Left lobe of liver (tissue), 2 donors: ENCODE data around the gene PPFIA2. TPM values are rescaled to one million over a fixed set of nuclear protein-coding genes. Genes with fewer than 3 reads are reported as not detected.
"Not testable (repeated sequence)": the region's sequence is repeated elsewhere in the genome, so short reads cannot be mapped to it uniquely, and the experiment has no call there.

ENCODE experiments used
- ATAC-seq: fragments of 200-7000 bp; cut with Tn5 transposase; one replicate; pipeline ENCODE4 v1.9.1; 2020; ENCODE audit warnings: mild to moderate bottlenecking, moderate library complexity
- DNase-seq: peaks from one replicate; pipeline ENCODE4 v3.0.0-alpha.2; 2020; ENCODE audit warnings: low spot score
- total RNA-seq: library from RNA; stranded (reverse); gene quantifications from one replicate; pipeline ENCODE4 v1.2.1, GENCODE V29; 2021
- donor health status: DM: no; HTN: no; CAD: no; lungs with moderate emphysema.
- donor health status: DM: no; HTN: yes; CAD: no.

PPFIA2 gene
- total RNA-seq, 1 donor from 2014 or later: not detected

DNA sequence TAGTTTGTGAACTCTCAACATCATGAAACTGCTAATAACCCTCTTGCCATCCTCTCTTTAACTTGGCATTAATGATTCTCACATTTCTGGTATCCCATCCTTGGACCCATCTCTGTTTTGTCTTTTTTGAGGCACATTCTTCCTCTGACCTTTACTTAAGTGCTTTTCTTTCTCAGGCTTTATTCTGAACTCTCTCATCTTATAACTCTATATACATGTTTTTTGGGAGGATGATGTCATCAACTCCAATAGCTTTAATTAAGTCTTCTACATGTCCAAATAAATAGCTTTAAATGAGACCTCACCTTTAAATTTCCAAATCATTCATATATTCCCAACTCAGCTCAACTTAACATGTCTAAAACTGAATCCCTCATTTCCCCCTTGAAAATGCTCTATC, 88.4 kb downstream of the PPFIA2 start:
- DNase-seq: no peak

DNA sequence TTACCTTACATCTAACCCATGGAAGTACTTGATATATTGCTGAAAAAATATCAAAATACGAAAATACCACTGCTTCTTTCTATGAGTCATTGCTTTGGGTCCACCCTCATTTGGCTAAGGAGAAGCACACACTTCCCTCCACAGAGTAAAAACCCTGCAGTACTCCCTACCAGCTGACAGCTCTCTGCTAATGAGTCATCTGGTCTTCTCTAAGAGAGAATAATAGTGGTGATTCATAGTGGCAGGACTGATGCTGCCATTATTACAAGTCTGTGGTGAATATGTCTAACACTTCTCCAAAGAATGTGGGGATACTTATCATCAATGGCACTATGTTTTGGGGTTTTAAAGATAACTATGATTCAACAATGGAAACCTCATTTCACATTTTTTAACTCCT, 90.7 kb downstream of the PPFIA2 start:
- DNase-seq: no peak
- ATAC-seq: no peak

More for the DNA sequence above, 88.4 kb downstream of the PPFIA2 start:
- ATAC-seq: no peak

DNA sequence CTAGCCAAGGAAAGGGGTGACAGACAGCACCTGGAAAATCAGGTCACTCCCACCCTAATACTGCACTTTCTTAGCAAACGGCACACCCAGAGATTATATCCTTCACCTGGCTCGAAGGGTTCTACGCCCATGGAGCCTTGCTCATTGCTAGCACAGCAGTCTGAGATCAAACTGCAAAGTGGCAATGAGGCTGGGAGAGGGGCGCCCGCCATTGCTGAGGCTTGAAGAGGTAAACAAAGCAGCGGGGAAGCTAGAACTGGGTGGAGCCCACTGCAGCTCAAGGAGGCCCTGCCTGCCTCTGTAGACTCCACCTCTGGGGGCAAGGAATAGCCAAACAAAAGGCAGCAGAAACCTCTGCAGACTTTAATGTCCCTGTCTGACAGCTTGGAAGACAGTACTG, 99.8 kb downstream of the PPFIA2 start:
- not testable (repeated sequence) for DNase-seq

DNA sequence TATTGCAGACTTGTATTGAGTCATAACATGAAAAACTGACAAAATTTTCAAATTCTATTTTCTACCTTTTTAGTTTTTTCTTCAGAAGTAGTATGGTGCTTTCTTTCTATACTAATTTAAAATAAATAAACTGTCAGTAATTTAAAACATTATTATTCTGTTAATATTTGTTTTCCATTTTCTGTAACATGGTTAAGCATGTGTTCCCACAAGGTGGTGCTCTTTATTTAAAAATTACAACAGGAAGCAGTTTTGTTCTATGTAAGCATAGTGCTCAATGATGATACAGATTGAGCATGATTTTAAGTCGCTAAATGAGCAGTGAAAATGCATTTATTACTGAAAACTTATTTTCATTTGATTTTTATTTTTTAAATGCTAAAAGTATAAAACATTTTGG, 114.6 kb downstream of the PPFIA2 start:
- no peak for DNase-seq
- ATAC-seq: peak; percentile 58

More for the DNA sequence above, 99.8 kb downstream of the PPFIA2 start:
- not testable (repeated sequence) for ATAC-seq

DNA sequence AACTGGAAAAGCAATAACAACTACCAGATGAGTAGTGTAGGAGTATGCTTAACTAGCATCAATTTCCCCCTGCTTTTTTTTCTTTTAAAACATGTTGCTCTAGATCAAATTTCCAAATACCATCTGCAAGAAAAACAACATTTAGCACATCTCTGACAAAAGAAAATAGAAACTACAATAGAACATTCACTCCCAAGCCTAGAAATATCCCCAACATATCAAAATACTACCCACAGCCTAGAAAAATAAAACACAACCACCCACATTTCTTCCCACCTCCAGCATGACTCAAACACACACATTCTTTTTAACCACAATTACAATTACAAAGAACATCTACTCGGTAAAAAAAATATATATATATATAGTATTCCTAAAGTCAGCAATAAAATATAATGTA, 120.0 kb downstream of the PPFIA2 start:
- no peak for DNase-seq
- no peak for ATAC-seq

DNA sequence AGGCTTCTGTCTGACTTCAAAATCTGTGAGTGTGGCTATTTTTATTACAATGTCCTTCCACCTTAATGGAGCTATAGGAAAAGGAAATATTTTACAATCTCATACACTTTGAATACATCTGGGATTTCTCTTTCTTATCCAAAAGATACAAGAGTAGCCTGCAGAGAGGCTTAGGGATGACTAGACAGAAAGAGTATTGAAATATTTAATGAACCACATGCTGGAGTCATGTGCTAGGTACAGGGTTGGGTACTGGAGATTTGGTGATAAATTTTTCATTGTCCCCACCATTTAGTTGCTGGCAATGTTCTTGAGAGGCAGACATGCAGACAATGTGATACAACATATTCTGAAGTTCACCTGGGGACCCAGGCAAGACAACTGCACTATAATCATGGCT, 126.0 kb downstream of the PPFIA2 start:
- no peak for ATAC-seq
- DNase-seq: no peak

DNA sequence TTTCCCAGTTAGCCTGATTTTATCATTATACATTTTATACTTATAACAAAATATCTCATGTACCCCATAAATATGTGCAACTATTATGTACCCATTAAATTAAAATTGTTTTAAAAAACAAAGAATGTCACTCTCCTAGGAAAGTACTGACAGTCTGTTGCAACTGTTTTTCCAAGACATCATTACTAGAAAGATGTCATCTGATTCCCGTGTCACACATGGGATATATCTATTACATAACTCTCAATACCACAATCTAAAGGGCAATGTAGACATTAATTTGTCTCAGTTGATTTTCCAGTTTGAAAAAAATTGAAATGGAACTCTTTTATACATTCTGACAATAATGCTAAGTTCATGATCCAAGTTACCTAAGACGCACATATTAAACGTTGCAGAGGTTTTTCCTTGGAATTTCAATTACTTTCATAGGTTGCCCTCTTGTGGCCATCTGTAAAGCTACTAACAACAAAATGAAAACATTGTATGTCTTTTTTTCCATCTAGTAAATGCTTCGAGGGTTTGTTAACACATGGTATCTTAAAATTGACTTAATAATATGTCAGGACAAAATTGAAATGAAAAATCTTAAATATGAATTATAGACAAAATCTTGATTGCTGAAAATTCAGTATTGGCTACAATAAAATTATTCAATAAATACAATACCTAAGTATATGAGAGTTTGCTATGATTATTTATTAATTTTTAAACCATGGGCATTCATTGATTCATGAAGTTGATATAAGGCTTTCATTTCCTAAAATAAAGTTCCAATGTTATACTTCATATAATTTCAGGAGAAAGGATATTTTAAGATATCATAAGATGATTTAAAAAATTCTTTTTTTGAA, 131.6 kb downstream of the PPFIA2 start:
- ATAC-seq (peak; percentile 80), DNase-seq (no peak)

DNA sequence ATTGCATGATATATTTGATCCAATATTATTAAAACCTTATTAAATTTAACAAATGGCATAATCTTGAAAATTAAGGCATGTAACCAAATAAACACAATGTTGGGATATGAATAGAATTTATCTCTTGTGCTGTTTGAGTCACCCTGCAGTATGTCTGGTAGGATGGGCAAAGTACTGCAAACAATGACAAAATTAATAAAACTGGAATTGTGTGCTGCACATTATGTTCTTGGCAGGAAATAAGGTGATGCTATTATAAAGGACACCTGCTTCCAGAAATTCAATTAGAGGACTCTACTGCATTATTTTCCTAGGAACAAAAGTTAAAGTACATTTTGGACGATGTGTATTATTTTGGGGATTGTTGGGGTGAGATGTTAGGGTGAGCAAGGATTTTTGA, 132.7 kb downstream of the PPFIA2 start:
- DNase-seq: no peak
- no peak for ATAC-seq

DNA sequence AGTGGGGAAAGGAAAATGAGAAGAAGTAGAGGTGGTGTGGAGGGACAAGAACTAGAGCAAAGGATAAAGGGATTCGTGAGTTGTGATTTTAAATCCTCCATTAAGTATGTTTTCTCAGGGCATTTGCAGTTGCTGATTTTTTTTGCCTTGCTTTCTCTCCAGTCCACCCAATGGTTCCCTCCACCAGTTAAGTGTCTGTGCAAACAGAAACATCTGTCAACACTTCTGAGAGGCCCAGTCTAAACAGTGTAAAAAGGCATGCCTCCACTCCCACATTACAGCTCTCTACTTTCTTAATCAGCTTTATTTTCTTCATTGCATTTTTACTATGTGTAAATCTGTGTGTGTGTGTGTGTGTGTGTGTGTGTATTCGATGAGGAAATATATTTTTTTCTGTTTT, 141.2 kb downstream of the PPFIA2 start:
- no peak for ATAC-seq

DNA sequence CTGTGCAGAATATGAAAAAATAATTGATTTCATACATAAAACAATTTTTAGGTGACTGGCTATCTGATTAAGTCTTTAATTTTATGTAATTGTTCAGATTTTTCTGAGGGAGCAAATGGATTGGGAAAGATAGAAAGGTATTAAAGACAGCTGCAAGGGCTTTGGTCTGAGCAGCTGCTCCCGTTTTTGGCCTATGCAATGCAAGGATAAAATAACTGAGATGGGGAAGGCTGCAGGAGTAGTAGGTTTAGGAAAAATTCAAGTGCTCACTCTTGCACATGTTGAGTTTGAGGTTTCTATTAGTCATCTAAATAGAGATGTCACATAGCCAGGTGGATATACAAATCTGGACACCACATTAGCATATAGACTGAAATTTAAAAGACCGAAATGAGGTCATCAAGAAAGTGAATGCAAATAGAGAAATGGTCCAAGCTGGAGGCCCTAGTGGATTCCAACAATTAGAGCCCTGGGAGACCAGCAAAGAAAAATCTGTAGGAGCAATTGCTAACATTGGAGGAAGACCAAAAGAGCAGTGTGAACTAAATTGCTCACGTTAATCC, 144.0 kb downstream of the PPFIA2 start:
- DNase-seq (no peak), ATAC-seq (no peak)

More for the DNA sequence above, 141.2 kb downstream of the PPFIA2 start:
- no peak for DNase-seq

DNA sequence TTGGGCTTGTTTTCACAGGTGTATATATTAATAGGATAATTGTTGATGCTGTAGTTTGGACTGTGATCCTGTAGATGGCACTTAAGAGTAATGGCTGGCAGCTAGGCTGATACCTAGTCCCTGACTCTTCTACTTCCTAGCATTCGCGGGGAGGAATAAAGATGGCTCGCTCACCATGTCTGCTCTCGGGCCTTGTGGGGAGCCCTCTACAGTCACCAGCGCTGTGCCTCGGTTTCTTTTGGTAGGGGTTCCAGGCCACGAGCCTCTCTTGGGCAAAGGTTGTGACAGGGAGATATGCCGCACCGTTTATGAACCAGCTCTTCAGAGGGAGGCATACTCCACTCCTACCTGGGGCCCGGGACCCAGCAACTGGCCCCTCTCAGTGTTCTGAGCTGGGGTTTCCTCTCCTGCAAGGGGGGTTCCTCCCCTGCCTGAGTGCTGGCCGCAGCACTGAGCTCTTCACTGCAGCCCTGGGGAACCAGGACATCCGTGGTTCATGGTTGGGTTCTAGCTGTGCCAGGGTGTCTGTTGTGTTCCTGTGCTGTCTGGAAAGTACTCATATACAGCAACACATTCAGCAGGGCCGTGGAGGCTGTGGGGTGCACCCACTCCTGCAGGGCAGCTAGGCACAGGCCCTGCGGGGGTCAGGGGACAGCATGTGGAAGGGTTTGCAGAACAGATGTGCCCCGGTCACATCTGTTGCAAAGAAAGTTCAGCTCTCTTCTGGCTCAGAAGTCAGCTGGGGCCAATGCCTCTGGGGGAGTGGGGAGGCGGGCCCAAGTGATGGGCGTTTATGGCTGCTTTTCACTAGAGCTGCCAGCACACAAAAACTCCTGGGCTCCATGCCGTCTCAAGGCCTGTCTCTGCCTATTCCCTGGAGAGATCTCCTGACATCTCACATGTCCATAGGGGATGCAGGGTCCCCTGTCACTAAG, 147.9 kb downstream of the PPFIA2 start:
- ATAC-seq (peak; percentile 76), DNase-seq (no peak)

DNA sequence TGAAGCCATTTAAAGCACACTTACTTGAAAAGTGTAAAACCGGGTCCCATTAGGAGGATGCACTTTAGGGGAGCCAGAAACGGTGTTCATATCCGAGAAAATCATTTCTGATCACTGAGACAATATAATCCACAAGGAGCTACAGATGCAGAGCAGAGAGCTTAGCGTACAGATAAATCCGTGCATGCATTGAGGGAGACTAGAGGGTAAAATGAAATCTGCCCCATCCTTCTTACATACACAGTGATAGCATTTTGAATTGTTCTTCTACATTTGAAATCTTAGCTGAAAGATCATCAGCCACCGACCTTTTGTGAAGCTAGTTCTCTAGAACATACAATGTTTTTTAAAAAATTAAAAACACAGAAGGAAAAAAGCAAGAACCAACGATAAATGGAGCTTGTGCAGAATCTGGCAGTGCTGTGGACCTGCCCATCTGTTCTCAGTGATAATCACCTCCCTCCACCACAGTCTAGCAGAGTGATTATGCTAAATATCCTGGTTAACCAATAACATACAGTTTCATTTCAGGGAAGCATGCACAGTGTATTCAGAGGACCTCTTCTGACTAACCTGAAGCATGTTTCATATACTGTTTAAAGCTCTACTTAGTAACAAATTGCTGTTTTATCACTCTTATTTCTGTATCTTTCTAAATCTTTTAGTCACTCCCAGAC, 161.1 kb downstream of the PPFIA2 start:
- no peak for ATAC-seq

DNA sequence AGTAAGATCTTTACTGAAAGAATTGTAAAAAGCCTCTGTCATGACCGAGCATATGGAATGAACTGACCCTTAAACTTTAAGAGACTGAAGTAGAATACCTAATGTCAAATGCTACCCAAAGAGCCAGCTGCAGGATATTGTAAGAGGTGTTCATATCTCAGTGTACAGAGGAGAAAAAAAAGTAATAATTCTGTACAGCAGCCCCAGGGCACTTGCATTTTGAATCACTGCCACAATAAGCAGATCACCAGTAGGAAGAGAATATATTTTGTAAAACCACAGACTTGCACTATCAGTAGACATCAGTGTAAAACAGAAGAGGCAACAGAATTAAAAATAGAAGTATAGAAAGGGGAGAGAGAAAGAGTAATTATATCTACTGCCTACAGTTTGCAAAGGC, 162.6 kb downstream of the PPFIA2 start:
- DNase-seq (no peak), ATAC-seq (no peak)

More for the DNA sequence above, 161.1 kb downstream of the PPFIA2 start:
- DNase-seq: no peak

DNA sequence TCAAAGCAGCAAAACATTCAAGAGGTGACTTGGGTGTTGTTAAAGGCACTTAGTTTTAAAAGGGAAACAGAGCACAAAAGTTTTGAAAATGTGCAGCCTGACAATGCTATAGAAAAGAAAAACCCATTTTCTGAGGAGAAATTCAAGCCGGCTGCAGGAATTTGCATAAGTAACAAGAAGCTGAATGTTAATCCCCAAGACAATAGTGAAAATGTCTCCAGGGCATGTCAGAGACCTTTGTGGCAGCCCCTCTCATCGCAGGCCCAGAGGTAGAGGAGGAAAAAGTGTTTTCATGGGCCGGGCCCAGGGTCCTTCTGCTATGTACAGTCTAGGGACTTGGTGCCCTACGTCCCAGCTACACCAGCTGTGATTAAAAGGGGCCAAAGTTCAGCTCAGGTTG, 167.9 kb downstream of the PPFIA2 start:
- DNase-seq (no peak), ATAC-seq (no peak)

DNA sequence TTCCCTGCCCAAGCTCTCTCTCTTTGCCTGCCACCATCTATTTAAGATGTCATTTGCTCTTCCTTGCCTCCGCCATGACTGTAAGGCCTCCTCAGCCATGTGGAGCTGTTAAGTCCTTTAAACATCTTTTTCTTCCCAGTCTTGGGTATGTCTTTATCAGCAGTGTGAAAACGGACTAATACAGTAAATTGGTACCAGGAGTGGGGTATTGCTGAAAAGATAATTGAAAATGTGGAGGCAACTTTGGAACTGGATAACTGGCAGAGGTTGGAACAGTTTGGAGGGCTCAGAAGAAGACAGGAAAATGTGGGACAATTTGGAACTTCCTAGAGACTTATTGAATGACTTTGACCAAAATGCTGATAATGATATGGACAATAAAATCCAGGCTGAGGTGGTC, 168.4 kb downstream of the PPFIA2 start:
- not testable (repeated sequence) for DNase-seq, ATAC-seq

DNA sequence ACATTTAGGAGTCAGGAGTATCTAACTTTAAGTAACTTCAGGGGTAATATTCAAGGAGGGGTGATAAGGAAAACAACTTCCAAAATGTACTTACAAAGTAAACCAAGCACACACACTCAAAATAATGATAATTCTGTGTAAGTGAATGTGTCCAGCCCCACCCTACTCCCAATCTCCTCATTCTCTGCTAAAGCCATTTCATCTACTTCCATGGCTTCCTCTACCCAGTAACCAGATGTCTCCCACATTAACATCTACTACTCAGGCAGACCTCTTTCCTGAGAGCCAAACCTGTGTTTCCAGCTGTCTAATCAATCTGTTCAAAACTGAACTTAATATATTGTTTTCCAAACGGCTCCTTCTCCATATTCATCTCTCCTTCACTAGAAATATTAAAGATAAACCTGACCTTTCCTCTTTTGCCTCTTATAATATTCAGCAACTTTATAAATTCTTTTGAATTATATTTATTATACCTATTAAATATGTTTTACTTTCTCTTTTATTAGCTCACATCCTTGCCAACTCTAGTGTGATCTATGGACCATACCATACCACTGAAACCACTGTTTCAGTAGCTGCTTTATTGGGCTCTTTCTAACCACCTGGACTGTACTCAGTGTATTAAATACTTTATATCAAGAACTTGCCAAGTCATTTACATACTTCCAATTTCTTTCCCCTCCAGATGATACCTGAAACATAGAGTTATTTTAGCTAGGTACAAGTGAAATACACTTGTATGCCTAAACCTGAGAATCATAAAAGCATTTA, 170.7 kb downstream of the PPFIA2 start:
- ATAC-seq (no peak), DNase-seq (no peak)

DNA sequence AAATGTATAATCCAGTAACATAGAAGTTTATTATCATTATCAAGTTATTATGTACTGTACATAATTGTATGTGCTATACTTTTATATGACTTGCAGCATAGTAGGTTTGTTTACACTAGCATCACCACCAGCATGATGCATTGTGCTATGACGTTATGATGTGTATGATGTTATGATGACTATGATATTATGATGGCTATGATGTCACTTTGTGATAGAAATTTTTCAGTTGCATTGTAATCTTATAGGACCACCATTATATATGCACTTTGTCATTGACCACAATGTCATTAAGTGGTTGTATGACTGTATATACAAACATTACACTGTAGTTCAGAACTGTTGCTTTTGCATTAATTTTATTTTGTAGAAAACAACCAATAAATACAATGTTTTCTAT, 173.4 kb downstream of the PPFIA2 start:
- ATAC-seq (no peak), DNase-seq (no peak)

DNA sequence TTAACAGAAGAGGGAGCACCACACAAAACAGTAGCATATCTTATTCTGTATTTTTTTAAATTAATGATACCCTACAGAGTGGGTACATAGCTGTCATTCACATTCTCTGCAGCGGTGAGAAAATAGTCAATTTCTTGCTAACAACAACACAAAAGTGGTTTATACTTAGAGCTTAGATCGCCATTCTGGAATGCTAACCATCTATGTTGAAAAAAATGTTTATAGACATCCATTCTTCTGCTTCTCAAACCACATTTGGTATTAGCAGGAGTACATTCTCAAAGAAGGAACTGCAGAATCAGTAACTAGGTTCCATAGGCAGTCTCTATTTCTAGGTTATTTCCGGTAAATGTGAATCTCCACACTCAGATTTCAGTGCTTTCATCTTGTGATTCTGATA, 185.9 kb downstream of the PPFIA2 start:
- DNase-seq (no peak), ATAC-seq (no peak)

DNA sequence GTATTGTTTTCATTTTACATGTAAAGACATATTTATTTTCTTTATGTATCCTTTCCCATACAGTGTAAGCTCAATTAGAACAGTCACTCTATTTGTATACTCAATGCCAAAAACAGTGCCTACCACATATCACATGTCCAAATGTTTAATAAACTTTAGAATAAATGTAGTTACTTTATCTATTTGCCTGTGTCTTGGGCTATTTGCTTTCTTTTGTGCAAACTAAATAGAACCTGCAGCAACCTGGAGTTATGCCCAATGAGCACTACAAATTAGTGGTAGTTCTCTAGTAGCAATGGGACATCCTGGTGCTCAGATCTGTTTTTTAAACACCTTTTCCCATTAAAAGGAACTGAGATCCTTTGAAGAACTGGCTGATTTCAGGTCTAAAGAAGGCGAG, 186.7 kb downstream of the PPFIA2 start:
- no peak for ATAC-seq

DNA sequence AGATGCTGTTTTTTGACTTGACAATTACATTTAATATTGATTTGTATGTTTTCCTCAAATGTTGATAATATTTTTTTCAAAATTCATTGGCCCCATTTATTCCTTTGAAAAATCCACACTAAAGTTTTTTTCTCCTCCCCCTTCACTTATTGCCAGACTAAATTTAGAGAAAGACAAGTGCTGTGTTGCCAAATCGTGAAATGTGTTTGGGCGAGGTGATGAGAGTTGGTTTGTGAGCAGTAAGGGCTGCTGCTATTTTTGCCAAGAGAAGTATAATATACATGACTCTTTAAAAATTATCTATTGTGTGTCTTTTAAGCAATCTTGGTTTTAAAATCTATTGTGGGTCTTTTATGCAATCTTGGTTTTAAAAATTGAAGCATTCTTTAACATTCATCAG, 188.9 kb downstream of the PPFIA2 start:
- DNase-seq: no peak

More for the DNA sequence above, 186.7 kb downstream of the PPFIA2 start:
- no peak for DNase-seq

More for the DNA sequence above, 188.9 kb downstream of the PPFIA2 start:
- ATAC-seq: no peak
